ENCODE measurements around the gene CALML5.
"Not testable (repeated sequence)": the region's sequence is repeated elsewhere in the genome, so short reads cannot be mapped to it uniquely, and the experiment has no call there.

The CALML5 gene

DNA sequence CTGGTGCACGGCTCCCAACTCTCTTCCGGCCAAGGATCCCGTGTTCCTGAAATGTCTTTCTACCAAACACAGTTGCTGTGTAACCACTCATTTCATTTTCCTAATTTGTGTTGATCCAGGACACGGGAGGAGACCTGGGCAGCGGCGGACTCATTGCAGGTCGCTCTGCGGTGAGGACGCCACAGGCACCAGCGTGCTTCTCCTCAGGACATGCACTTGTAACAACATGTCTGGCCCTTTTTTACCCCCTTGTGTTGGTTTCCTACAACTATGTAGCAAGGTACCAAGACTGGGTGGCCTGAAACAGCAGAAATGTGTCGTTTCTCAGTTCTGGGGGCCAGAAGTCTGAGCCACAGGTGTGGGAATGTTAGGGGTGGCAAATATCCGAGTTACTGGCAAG, 18.2 kb downstream of the CALML5 start:
- DNase-seq (ENCODE audit: low read depth): no peak

DNA sequence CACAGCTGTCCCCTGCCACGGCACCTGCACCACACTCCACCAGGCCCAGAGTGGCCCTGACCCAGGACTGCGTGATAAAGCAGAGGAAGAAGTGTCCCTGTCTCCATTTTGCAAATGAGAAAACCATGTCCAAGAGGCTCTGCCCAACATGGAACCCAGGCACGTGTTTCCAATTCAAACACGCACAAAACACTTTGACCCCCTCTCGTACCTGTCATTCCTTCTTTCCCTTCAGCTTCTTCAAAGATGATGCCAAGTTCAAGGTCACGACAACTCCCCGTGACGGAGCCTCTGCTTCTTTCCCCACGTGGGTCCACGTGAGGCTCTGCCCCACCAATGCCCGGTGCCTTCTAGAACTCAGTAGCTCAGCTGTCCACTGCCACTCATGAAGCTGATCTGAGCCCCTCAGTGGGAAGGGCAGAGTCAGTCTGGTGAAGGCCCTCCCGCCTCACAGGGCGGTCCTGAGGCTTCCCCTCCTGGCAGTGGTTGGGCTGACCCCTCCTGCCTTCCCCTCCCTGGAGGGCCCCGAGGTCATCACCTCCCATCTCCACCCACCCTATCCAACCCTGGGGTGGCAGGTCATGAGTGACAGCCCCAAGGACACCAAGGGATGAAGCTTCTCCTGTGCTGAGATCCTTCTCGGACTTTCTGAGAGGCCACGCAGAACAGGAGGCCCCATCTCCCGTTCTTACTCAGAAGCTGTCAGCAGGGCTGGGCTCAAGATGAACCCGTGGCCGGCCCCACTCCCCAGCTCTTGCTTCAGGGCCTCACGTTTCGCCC, 19.0 kb downstream of the CALML5 start:
- DNase-seq (ENCODE audit: low read depth): no peak

DNA sequence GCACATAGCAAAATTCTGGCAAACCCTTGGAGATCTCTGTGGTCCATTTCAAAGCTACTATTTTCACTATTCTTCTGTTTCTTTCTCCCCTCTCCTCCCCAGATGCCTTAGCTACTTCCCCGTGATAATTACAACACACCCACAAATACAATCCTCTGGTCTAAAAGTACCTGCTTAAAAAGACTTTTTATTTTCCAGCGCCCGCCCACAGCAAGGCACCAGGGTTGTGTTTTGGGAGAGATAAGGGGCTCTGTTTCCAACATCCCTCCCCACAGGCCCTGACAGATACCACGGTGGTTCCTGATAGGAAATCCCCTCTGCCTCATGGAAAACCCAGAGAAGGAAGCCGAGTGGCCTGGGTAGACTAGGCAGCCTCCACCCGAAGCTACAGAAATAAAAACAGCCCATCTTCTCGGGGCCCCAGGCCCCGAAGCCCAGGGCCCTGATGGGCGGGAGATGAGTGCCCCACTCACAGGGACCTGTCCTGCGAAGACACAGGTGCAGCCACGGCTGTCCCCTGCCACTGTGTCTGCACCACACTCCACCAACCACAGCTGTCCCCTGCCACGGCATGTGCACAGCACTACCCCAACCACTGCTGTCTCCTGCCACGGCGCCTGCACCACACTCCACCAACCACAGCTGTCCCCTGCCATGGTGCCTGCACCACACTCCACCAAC, 19.7 kb downstream of the CALML5 start:
- DNase-seq (ENCODE audit: low read depth): no peak

DNA sequence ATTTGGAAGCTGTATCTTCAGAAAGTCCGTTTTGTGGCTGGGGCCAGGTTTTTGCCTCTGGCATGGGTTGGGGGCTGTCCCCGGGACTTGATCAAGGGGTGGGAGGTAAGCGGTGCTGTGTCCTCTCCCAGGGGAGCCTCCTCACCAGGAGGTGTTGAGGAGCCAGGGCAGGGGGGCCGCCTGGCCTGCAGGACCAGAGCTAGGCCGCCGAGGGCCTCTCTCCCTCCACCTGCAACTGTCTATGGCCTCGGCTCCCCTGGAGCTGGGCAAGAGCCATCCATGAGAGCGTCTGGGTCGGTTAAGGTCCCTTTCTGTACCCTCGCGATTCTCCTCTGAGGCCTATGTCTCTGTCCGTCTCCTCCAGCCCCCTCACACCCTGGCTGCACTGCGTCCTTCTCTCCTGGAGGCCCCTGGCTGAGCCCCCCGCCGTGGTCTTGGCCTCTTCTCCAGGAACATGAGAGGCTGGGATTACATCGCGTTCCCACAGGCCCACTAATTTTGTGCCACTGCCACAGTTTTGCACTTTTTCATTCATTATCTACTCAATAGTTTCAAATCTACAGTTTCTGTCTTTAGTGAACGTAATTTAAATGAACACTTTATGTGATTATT, 20.6 kb downstream of the CALML5 start:
- DNase-seq (ENCODE audit: low read depth): no peak

DNA sequence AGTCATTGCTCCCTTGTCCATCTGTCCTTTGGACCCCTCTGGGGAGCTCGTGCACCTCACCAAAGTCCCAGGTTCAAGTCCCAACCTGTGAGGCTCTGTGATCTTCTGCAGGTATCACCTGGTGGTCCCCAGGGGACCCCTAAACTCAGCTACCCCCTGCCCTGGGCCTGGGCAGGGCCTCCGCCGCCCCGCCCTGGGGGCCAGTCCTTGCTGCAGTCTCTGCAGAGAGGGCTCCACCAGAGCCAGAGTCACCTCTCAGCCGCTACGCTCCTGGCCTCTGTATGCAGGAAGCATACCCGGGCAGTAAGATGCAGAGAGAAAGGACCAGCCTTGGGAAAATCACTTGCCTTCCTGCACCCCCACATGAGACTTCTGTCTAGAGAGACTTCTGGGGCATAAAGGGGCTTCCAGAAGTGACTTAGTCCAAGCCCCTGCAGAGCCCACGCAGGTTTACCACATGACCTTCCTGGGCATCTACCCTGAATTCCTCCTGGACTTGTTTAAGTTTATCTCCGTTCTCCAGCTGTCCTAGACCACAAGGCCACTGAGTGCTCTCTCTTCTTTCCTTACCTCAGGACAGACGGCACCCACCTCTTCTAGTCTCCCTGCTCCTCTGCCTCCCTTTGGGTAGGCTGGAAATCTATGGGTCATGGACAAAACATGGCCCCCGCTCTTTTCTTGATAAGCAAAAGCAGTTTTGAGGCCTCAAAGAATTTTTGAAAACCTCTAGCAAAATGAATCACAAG, 21.2 kb downstream of the CALML5 start:
- no peak for DNase-seq (ENCODE audit: low read depth)

DNA sequence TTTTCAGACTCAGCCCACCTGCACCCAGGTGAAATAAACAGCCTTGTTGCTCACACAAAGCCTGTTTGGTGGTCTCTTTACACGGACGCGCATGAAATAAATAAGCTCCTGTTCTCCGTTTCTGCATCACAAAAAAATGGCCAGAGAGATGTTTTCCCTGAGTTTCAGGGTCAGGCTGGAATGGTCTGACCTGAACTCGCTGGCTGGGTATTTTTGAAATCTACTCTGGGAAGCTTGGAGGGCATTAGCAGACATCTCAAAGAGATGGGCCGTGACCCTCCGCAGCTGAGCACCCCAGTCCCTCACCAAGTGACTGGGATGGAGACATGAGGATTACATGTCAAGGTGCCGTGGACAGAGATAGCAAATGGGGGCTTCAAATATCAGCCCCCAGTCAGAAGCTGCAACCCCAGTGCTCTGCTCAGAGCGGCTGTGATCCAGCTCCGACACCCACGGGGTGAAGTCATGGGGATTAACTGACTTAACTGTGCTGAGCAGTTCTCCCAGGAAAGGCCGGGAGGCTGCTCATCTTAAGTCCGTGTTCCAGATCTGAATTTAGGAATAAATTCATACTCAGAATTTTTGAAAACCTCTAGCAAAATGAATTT, 22.3 kb downstream of the CALML5 start:
- DNase-seq (ENCODE audit: low read depth): no peak

DNA sequence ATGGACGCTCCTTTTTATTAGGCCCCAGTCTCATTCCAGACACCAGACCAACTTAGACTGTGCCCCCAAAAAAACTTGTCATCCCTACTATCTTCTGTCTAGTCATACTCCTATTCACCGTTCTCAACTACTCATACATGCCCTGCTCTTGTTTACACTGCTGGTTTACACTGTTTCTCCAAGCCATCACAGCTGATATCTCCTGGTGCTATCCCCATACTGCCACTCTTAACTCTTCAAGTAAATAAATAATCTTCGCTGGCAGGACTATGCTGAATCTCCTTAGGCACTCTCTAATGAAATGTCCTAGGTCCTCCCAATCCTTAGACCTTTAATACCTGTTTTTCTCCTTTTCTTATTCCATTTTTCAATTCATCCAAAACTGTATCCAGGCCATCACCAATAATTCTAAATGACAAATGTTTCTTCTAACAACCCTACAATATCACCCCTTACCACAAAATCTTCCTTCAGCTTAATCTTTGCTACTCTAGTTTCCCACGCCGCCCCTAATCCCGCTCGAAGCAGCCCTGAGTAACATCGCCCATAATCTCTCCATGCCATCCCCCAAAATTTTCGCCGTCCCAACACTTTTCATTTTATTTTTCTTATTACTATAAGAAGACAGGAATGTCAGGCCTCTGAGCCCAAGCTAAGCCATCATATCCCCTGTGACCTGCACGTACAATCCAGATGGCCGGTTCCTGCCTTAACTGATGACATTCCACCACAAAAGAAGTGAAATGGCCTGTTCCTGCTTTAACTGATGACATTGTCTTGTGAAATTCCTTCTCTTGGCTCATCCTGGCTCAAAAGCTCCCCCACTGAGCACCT, 23.2 kb downstream of the CALML5 start:
- not testable (repeated sequence) for DNase-seq (ENCODE audit: low read depth)

DNA sequence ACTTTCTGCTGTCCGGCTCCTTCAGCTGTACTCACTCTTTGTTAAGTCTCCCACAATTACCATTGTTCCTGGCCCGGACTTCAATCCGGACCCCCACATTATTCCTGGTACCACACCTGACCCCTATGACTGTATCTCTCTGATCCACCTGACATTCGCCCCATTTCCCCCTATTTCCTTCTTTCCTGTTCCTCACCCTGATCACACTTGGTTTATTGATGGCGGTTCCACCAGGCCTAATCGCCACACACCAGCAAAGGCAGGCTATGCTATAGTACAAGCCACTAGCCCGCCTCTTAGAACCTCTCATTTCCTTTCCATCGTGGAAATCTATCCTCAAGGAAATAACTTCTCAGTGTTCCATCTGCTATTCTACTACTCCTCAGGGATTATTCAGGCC, 24.3 kb downstream of the CALML5 start:
- not testable (repeated sequence) for DNase-seq (ENCODE audit: low read depth)

DNA sequence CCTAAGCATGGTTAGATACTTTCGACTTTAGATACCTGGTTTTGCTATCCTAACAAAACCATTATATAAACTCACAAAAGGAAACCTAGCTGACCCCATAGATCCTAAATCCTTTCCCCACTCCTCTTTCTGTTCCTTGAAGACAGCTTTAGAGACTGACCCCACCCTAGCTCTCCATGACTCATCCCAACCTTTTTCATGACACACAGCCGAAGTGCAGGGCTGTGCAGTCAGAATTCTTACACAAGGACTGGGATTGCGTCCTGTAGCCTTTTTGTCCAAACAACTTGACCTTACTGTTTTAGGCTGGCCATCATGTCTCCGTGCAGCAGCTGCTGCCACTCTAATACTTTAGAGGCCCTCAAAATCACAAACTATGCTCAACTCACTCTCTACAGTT, 24.7 kb downstream of the CALML5 start:
- not testable (repeated sequence) for DNase-seq (ENCODE audit: low read depth)

DNA sequence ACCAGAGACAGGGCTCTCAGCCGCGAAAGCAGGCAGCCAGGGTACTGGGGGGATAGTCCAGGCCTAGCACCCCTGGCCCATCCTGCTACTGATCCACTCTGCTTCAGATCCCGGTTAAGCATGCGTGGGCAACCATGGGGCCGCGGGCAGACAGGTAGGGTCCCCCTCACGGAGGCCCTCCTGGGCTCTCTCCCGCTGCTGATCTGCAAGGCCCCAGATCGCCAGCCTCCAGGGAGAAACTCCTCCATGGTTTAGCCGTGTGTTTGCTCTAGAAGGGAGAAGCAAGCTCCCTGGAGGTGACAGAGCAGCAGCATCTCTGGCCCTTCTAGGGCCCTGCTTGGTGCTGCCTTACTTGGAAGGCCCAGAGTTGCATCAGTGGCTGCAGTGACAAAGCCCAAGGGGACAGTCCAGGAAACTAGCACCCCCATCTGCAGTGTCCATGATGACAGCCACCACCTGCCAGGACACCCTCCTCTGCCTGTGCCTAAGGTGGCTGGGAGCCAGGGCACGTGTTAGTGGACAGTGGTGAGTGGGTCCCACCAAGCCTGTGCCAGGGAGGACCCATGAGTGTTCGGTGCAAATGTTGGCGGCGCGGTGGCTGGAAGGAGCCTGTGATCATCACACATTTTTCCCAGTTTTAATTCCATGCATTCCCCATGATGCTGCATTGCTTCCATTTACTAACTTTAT, 29.2 kb downstream of the CALML5 start:
- DNase-seq (ENCODE audit: low read depth): no peak

DNA sequence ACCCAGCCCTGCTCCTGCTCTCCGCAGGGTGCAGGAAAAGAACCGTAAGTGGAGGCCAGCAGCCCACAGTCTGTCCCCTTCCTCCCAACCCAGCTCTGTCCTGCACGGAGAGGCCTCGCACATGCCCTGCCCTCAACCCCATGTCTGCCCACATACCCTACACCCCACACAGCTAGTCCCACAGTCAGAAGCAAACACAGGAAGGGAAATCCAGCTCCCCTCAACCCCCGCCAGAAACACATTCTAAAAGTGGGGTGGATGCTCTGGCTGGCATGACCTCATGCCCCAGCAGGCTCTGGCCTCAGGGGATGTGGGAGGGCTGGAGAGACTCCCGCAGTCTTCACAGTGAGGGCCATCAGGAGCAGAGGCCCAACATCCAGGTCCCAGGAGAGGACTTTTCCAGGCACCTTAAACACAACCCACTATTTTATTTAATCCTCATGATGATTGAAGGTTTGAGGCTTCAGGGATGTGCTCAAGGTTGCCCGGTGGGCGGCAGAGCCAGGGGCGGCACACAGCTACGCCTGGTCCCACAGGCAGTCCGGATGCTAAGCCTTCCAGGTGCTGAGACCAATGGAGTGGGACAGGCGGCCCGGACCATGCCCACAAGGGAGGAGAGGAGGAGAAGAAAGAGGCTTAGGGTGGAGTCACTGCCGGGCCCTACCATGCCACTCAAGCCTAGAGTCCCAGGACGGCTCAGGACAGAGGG, 29.9 kb downstream of the CALML5 start:
- DNase-seq (ENCODE audit: low read depth): no peak

DNA sequence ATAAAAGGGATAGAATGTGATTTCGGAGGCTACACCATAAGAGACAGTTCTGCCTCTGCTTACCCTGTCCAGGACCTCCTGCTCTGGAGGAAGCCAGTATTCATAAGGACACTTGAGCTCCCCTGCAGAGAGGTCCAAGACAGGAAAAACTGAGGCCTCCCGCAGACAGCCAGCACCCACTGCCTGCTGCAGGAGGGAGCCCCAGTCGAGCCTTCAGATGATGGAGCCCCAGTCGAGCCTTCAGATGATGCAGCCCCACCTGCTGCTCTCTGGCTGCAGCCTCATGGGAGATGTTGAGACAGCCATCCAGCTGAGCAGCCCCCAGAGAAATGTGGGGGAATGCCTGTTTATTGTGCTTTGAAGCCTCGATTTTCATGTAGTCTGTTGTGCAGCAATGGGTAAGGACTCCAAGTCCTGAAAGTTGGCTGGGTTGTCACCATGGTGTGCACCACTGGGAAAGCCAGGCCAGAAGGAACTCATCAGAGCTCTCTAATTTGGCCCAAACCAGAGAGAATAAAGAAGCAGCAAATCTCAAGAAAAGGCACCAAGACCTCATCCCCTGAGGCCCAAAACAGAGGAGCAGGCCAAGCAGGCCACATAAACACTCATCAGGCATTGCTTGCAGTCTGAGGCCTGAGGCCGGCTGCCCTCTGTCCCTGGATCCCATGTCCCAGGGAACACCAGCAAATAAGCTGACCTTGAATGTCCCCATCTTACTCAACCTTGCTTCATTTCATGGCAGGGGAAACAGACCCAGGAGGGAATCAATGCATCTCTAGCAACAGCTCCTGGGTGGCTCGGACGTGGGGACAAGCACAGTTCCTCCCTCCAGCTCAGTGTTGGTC, 30.9 kb downstream of the CALML5 start:
- DNase-seq (ENCODE audit: low read depth): no peak

DNA sequence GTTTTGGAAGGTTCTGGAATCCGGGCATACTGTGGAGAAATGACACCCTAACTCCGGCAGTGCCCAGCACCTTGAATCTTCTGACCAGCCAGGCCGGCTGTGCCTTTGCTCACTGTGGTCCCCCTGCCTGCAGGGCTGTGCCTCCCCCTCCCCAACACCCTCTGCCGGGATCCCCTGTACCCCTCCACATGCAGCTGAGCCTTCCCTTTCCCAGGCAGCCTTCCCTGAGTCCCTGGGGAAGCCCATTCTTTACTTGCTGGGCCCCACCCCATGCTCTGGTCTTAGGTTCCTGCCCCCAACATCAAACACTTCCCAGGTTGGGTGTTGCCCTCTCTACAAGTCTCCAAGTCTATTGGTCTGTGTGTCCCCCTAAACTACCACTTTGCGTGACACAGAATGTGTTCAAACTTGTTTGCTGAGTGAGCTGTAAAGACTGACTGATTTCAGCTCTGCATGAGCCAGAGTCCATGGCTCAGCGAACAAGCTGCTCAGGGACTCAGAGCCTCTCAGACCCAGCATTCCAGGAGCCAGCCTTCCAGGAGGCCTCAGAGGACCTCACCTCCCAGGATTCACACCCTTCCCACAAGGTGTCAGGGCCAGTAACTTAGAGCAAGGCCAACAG, 31.6 kb downstream of the CALML5 start:
- DNase-seq (ENCODE audit: low read depth): no peak

DNA sequence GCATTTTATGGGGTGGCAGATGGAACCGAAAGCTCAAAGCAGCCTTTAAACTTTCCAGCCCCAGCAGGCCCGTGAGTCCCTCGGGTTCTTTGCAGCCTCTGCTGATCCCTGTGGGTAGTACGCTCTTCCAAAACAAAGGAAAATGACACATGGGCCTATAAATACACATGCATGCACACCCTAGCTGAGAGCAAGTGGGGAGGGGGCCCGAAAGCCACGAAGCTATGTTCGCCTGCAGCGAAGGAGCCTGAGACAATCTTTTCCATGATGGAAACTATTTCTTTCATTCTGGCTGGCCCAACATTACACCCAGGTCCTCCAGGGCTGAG, 32.2 kb downstream of the CALML5 start:
- no peak for DNase-seq (ENCODE audit: low read depth)

DNA sequence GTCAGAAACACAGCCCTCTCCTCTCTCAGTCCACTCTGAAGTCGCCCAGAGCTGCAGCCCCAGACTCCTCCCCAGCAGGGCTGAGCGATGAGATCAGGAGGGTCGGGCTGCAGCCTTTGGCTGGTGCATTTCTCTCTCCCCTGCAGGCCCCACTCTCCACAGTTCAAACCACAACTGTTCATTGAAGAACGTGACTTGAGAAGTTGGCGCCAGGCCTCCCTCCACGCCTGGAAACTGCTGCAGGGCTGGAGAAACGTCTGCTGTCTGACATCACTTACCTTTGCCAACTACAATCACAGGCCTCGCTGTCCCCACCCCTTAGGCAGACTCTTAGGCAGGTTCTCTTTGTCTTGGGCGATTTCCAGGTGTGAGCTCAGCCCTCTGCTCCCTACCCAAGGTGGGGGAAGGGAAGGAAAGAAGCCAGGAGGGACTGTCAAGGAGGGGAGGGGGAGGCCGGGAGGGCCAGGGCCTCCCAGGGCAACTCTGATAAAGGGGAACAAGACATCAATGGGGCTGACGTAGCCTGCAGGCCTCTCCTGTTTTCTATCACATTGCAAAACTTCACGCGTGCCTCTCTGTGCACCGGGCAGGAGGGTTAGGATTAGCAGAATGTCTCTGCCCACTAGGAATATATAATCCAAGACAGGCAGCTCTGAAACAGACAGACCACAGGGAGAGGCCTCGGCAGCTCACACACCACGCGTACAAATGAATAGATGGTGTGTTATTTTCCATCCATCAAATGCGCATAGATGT, 32.7 kb downstream of the CALML5 start:
- no peak for DNase-seq (ENCODE audit: low read depth)

DNA sequence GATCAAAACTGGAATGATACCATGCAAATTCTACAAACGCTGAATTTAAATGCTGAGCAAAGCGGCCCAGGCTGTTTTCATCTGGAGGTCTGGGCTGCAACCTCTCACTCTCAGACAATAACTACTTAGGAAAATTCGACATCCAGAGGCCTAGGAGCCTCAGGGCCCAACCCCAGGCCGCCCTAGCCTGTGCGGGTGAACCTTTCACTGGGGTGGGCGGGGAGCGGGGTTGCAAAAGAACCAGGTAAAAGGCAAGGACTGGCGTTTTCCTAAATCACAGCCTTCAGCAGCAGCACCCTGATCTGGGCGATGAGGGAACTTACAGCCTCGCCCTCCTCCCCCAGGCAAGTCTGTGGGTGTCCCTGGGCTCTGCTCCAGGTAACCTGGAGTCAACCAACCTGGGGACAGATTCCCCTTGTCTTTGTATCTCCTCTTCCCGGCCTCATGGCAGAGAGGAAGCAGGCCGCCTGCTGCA, 33.4 kb downstream of the CALML5 start:
- no peak for DNase-seq (ENCODE audit: low read depth)

DNA sequence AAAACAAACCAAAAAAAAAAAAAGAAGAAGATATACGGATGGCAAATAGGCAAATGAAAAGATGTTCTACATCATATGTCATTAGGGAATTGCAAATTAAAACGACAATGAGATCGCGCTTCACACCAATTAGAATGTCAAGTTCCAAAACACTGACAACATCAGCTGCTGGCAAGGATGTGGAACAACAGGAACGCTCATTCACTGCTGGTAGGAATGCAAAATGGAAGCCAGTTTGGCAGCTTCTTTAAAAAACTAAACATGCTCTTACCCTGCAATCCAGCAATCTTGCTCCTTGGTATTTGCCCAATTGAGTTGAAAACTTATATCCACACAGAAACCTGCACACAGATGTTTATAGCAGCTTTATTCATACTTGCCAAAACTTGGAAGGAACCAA, 34.8 kb downstream of the CALML5 start:
- DNase-seq (ENCODE audit: low read depth): no peak

DNA sequence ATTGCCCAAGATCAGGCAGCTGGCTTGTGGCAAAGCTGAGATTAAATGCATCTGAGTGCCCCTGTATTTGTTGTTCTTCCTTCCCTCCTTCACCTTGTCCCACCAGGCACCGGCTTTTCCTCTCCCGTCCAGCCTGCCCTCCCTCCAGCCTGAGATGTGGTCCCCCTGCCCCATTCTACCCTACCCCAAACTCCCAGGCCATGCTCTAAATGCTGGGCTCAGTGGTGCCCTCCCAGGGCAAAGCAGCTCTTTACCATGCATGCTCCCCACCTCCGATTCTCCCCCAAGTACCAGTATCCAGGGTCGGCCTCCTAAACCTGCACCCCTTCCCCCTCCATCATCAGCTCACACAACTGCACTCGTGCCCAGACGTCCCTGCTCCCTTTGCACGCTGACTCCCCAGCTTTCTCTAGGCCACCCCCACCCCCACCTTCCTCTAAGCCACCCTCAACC, 36.5 kb downstream of the CALML5 start:
- no peak for DNase-seq (ENCODE audit: low read depth)

Measured in HS-5 (cell line).